Transverse colon (tissue), 4 donors: Measurements from ENCODE around the gene AGBL4. TPM values are rescaled to one million over a fixed set of nuclear protein-coding genes. Genes with fewer than 3 reads are reported as not detected.

Experiments used
- DNase-seq: peaks from one replicate; pipeline ENCODE4 v3.0.0-alpha.2; 2019
- H3K27ac ChIP-seq, 4 donors: fragments of 200-600 bp; sonication (generic); 2 replicates each; pipeline ENCODE4 v1.5.1; 2016 to 2018; ENCODE audit warnings: inconsistent platforms in 4 of 4
- H3K27me3 ChIP-seq: fragments of 200-600 bp; sonication (generic); 2 replicates; pipeline ENCODE4 v1.5.1; 2017; ENCODE audit warnings: inconsistent platforms
- H3K36me3 ChIP-seq, 4 donors: fragments of 200-600 bp; sonication (generic); 2 replicates each; pipeline ENCODE4 v1.5.1; 2017 to 2019; ENCODE audit warnings: inconsistent platforms in 4 of 4
- H3K4me1 ChIP-seq, 4 donors: fragments of 200-600 bp; sonication (generic); 2 replicates each; pipeline ENCODE4 v1.5.1; 2017 to 2020; ENCODE audit warnings: inconsistent platforms in 4 of 4
- H3K4me3 ChIP-seq, 4 donors: fragments of 200-600 bp; sonication (generic); 1 replicate in 1 of 4; 2 replicates in 3 of 4; pipeline versions ENCODE4 v1.5.1 to v1.6.1; 2017 to 2019; ENCODE audit warnings: inconsistent platforms in 4 of 4
- H3K9me3 ChIP-seq, 2 donors: fragments of 200-600 bp; sonication (generic); 2 replicates each; pipeline ENCODE4 v1.5.1; 2017 to 2019; ENCODE audit warnings: inconsistent platforms in 2 of 2
- CTCF ChIP-seq, 5 experiments: fragments of 200-600 bp in 3 of 5; fragments of 450-650 bp in 2 of 5; sonication (generic) in 3 of 5; IDR thresholded peaks; 1 replicate in 2 of 5; 2 replicates in 3 of 5; pipeline ENCODE4 v1.5.1; 2016 to 2017; ENCODE audit warnings: antibody characterized with exemption in 5 of 5, inconsistent platforms in 3 of 5, mild to moderate bottlenecking in 2 of 5, moderate library complexity in 1 of 5
- EP300 ChIP-seq: sonication (generic); formaldehyde crosslinking; IDR thresholded peaks from one replicate; pipeline ENCODE4 v1.6.1; 2017; ENCODE audit warnings: antibody characterized with exemption, low read depth
- POLR2A ChIP-seq: fragments of 450-650 bp; IDR thresholded peaks from one replicate; pipeline ENCODE4 v1.6.1; 2016; ENCODE audit warnings: antibody characterized with exemption, mild to moderate bottlenecking, moderate library complexity
- POLR2AphosphoS5 ChIP-seq, 3 donors: sonication (generic); formaldehyde crosslinking; IDR thresholded peaks; one replicate each; pipeline ENCODE4 v1.6.1; 2016; ENCODE audit warnings: antibody characterized with exemption in 3 of 3
- WGBS, 2 donors: methylation state at CpG; one replicate each; pipeline ENCODE4 v1.1.5; 2018; ENCODE audit warnings: low coverage in 1 of 2; 5-methylcytosine and 5-hydroxymethylcytosine counted together
- in situ Hi-C, 4 donors: fragments of 200-750 bp; cut with MboI; loops; one replicate each; pipeline versions ENCODE4 v1.15.0 to v1.15.1; 2017; ENCODE audit warnings: low sequenced_read_pairs in 3 of 4, low pct_ligation_motif_present in 1 of 4, low pct_unique_long_range_greater_than_20kb in 1 of 4
- intact Hi-C: fragments of 100-400 bp; cut with DNase I; formaldehyde crosslinking; loops from one replicate; pipeline ENCODE4 v1.15.1; 2023; ENCODE audit warnings: low total_unique reads
- total RNA-seq, 4 donors: library from RNA; depleted of rRNA; stranded (reverse); fragments of >200 nt; gene quantifications; one replicate each; pipeline ENCODE4 v1.1.0, GENCODE V29; 2016

Gene AGBL4
- total RNA-seq, 4 donors from 2014 or later, result 0.82 TPM; not detected in 3

GRCh38 chr1:49136738-49137251, 887.0 kb downstream of the AGBL4 start:
- Histone ChIP-seq H3K4me1 (no peaks in the 10 kb centered on the region), H3K4me3 (no peak overlapping the region), H3K27ac (no peak overlapping the region), H3K9me3 (peaks cover 0 to 4% of the 10 kb centered on the region in 2 donors), H3K27me3 (no peaks in the 10 kb centered on the region), H3K36me3 (no peaks in the 10 kb centered on the region)
- 73 to 78% methylated on average over 1 of the region's 1 CpG for WGBS, 2 donors
- intact Hi-C loops (no loop called here), in situ Hi-C loops (no loop called here)
- no peak for DNase-seq
- TF ChIP-seq POLR2A, result no peak
- TF ChIP-seq CTCF (IDR thresholded peaks at IDR 0.05), result no peak
- no peak for TF ChIP-seq EP300
- TF ChIP-seq POLR2AphosphoS5 (IDR thresholded peaks at IDR 0.05), result no peak

GRCh38 chr1:49125746-49126145, 898.0 kb downstream of the AGBL4 start:
- in situ Hi-C loops (no loop called here), intact Hi-C loops (no loop called here)
- H3K36me3 ChIP-seq, result no peaks in the 10 kb centered on the region
- H3K27ac ChIP-seq, result no peak overlapping the region
- no peak overlapping the region for H3K4me3 ChIP-seq
- no peaks in the 10 kb centered on the region for H3K27me3 ChIP-seq
- no peak for DNase-seq
- H3K4me1 ChIP-seq, result no peaks in the 10 kb centered on the region
- no peaks in the 10 kb centered on the region for H3K9me3 ChIP-seq
- WGBS, 2 donors, result 25 to 33% methylated on average over 1 of the region's 1 CpG
- TF ChIP-seq CTCF (IDR thresholded peaks at IDR 0.05) (no peak), POLR2AphosphoS5 (IDR thresholded peaks at IDR 0.05) (no peak), EP300 (no peak), POLR2A (no peak)

- H3K9me3 ChIP-seq, result peaks cover 0 to 6% of the 10 kb centered on the region in 2 donors
- intact Hi-C loops, result no loop called here
- no peak for TF ChIP-seq POLR2AphosphoS5 (IDR thresholded peaks at IDR 0.05)
- TF ChIP-seq EP300, result no peak
- TF ChIP-seq POLR2A, result no peak
- no peak for TF ChIP-seq CTCF (IDR thresholded peaks at IDR 0.05)
- no peaks in the 10 kb centered on the region for H3K4me1 ChIP-seq
- 88 to 100% methylated on average over 1 of the region's 1 CpG for WGBS, 2 donors
- no peak overlapping the region for H3K4me3 ChIP-seq
- no peak for DNase-seq
- in situ Hi-C loops, result no loop called here
- no peak overlapping the region for H3K27ac ChIP-seq
- H3K36me3 ChIP-seq, result no peaks in the 10 kb centered on the region
- no peaks in the 10 kb centered on the region for H3K27me3 ChIP-seq
Observed at GRCh38 chr1:49111931-49112330, 911.8 kb downstream of the AGBL4 start.

GRCh38 chr1:49106445-49106844, 917.3 kb downstream of the AGBL4 start:
- H3K4me3 ChIP-seq, result no peak overlapping the region
- no peaks in the 10 kb centered on the region for H3K36me3 ChIP-seq
- no peak for DNase-seq
- no peaks in the 10 kb centered on the region for H3K4me1 ChIP-seq
- no peak overlapping the region for H3K27ac ChIP-seq
- intact Hi-C loops (no loop called here), in situ Hi-C loops (no loop called here)
- TF ChIP-seq POLR2A, result no peak
- TF ChIP-seq EP300, result no peak
- TF ChIP-seq POLR2AphosphoS5 (IDR thresholded peaks at IDR 0.05), result no peak
- TF ChIP-seq CTCF (IDR thresholded peaks at IDR 0.05), result no peak
- no peaks in the 10 kb centered on the region for H3K9me3 ChIP-seq
- H3K27me3 ChIP-seq, result no peaks in the 10 kb centered on the region
